Metanephros (tissue), 1 donor: ENCODE data around the gene FAM13C. TPM values are rescaled to one million over a fixed set of nuclear protein-coding genes. Genes with fewer than 3 reads are reported as not detected.

Experiments used
- total RNA-seq: library from RNA; depleted of rRNA; stranded (reverse); fragments of >200 nt; gene quantifications from one replicate; pipeline ENCODE4 v1.2.3, GENCODE V29; 2014

Gene FAM13C
- total RNA-seq: 16.3 TPM

GRCh38 chr10:59362144-59362958 lies at the start of gene FAM13C:
TSS of gene FAM13C (minus strand) at chr10:59362549. CDS start at chr10:59362460, 89 bp downstream.

Other genes with a start within 250 kb of the FAM13C start
- 8.6 TPM for gene PHYHIPL, start 185.9 kb downstream of the FAM13C start, total RNA-seq